SK-N-MC (cell line): ENCODE data around the gene ACBD3.
A peak's percentile ranks its signal among the peaks of the same experiment; 100 is the strongest.

Source experiments
- DNase-seq: peaks from one replicate; pipeline ENCODE4 v3.0.0-alpha.2; 2011; ENCODE audit warnings: low read depth, low spot score
- H3K27ac ChIP-seq: fragments of 200-600 bp; sonication (generic); 2 replicates; pipeline ENCODE4 v1.5.1; 2016; ENCODE audit warnings: mixed run types
- H3K36me3 ChIP-seq: fragments of 200-600 bp; sonication (generic); 2 replicates; pipeline ENCODE4 v1.6.1; 2017; ENCODE audit warnings: antibody characterized with exemption, low read length, mixed read lengths; ENCODE audit not compliant: insufficient read depth
- H3K4me3 ChIP-seq: fragments of 200-600 bp; sonication (generic); 2 replicates; pipeline ENCODE4 v1.5.1; 2016
- H3K9ac ChIP-seq: fragments of 200-600 bp; sonication (generic); 2 replicates; pipeline ENCODE4 v1.8.0; 2017; ENCODE audit warnings: mixed run types, mixed read lengths; ENCODE audit not compliant: insufficient read length
- H3K9me3 ChIP-seq: fragments of 200-600 bp; sonication (generic); 2 replicates; pipeline ENCODE4 v1.6.1; 2017; ENCODE audit warnings: low read depth, mild to moderate bottlenecking, antibody characterized with exemption, low read length, moderate library complexity, mixed read lengths
- EZH2 ChIP-seq: fragments of 200-600 bp; sonication (generic); IDR thresholded peaks from one replicate; pipeline ENCODE4 v1.6.1; 2017; ENCODE audit warnings: antibody characterized with exemption
- FOXP2 ChIP-seq: optimal IDR thresholded peaks from 2 replicates; pipeline ENCODE3; 2011; ENCODE audit warnings: mild to moderate bottlenecking, moderate library complexity; ENCODE audit not compliant: insufficient read depth; ENCODE audit errors: extremely low read length, control extremely low read depth
- POLR2AphosphoS5 ChIP-seq: IDR thresholded peaks from 2 replicates; pipeline ENCODE4 v1.6.1; 2012; ENCODE audit warnings: mild to moderate bottlenecking, low read depth, low read length, borderline replicate concordance

Gene ACBD3

DNA sequence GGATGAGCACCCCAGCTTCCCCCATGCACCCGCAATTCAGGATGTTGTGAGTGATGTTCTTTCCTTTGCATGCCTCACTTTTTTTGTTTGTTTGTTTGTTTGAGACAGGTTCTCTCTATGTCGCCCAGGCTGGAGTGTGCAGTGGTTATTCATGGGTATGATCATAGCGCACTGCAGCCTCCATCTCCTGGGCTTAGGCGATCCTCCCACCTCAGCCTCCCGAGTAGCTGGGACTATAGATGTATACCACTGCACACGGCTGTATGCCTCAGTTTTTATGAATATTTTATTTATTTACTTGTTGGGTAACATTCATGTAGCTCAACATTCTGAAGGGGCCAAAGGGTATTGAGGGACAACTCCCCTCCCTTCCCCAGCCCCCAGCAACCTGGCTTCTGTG, 69.2 kb downstream of the ACBD3 start:
- Histone ChIP-seq H3K9me3 (no peaks in the 10 kb centered on the region), H3K36me3 (no peaks in the 10 kb centered on the region), H3K27ac (no peak overlapping the region), H3K9ac (no peak overlapping the region), H3K4me3 (no peak overlapping the region)
- no peak for DNase-seq
- no peak for TF ChIP-seq EZH2
- TF ChIP-seq FOXP2: no peak
- TF ChIP-seq POLR2AphosphoS5: no peak

DNA sequence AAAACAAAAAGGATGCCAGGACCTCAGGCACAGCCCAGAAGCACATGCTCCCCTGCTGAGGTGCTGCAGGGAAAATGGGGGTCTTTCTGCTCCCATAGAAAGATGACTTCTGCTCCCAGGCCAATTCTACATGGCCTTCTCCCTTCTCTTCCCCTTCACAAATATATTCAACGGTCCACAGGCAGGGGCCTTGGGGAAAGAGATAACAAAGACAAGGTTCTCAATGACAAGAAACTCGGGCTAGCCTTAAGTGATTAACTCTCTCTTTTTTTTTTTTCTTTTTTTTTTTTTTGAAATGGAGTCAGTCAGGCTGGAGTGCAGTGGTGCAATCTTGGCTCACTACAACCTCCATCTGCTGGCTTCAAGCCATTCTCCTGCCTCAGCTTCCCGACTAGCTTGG, 69.9 kb downstream of the ACBD3 start:
- TF ChIP-seq EZH2: no peak
- no peak for TF ChIP-seq POLR2AphosphoS5
- no peak for TF ChIP-seq FOXP2
- no peaks in the 10 kb centered on the region for H3K9me3 ChIP-seq
- DNase-seq: no peak
- H3K4me3 ChIP-seq: no peak overlapping the region
- no peak overlapping the region for H3K9ac ChIP-seq
- H3K36me3 ChIP-seq: no peaks in the 10 kb centered on the region
- no peak overlapping the region for H3K27ac ChIP-seq

DNA sequence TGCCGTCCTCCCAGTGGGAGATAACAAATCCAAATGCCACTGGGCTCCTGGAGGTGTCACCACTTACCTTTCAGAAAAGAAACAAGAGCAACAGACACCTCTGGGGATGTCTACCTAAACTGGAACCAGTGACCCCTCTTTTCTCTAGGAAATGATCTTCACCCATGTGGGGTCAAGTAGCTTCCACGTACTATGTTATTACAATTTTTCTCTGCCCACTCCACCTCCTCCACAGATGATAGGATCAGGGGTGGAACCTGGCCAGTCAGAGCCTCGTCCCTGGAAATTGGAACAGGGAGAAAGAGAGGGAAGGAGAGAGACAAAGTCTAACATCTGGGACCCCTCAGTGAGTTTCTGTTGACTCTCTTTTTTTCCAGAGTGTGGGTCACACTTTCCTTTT, 73.9 kb downstream of the ACBD3 start:
- Histone ChIP-seq H3K36me3 (no peaks in the 10 kb centered on the region), H3K27ac (no peak overlapping the region), H3K4me3 (no peak overlapping the region), H3K9ac (no peak overlapping the region), H3K9me3 (no peaks in the 10 kb centered on the region)
- no peak for DNase-seq
- TF ChIP-seq EZH2: no peak
- TF ChIP-seq FOXP2: no peak
- TF ChIP-seq POLR2AphosphoS5: no peak

DNA sequence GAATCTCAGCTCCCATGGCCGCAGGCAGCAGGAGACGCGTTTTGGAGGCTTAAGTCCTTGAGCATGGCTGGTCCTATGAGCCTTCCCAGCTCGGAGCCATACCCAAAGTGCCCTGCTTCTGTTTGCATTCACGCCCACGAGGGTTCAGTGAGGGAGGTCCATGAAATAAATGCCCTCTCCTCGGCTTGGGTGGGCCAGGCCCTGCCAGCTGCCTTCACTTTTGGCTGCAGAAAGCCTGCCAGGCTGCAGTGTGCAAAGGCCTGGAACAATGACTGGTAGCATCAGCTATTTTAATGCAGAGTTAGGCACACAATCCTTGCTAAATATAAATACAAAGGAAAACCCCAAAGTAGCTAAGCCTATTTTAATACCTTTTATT, 74.7 kb downstream of the ACBD3 start:
- no peaks in the 10 kb centered on the region for H3K9me3 ChIP-seq
- H3K9ac ChIP-seq: no peak overlapping the region
- no peak overlapping the region for H3K4me3 ChIP-seq
- no peak overlapping the region for H3K27ac ChIP-seq
- TF ChIP-seq FOXP2: no peak
- no peak for TF ChIP-seq POLR2AphosphoS5
- TF ChIP-seq EZH2: no peak
- no peak for DNase-seq
- no peaks in the 10 kb centered on the region for H3K36me3 ChIP-seq

DNA sequence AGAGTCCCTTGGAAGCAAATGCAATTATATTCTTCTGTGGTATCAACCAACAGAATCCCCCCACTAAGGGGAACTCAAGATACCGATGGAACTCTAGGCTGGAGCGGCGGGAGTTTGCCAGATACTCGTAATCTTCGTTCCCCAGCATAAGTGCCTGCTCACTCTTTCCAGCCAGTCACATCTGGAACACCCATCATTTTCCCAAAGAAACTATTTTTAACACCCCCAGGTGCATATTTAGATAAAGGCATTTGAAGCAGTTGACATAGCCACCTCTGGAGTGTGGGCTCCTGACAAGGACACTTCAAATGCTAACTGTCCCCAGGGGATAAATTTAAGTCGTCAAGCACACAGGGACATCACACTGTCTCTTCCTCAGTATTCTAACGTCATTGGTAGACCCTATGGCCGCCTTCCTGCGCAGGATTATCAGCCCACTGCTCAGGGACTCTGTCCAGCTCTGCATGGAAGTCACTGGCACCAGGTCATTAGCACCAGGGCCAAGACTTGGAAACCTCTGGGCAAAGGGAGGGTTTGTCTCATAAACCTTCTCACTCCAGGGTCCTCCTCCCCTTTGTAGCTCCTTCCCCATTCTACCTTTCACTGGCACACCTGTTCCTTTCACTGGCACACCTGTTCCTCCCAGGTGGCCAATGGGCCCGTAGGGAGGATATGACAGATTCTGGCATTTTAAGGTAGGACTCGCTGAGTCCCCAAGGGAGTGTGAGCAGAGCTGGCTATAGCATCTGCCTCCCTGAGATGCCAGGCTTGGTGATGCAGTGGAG, 75.3 kb downstream of the ACBD3 start:
- Histone ChIP-seq H3K4me3 (peak overlapping the region; percentile 91), H3K9me3 (no peaks in the 10 kb centered on the region), H3K27ac (no peak overlapping the region), H3K9ac (no peak overlapping the region), H3K36me3 (no peaks in the 10 kb centered on the region)
- no peak for DNase-seq
- TF ChIP-seq POLR2AphosphoS5: no peak
- no peak for TF ChIP-seq FOXP2
- no peak for TF ChIP-seq EZH2

DNA sequence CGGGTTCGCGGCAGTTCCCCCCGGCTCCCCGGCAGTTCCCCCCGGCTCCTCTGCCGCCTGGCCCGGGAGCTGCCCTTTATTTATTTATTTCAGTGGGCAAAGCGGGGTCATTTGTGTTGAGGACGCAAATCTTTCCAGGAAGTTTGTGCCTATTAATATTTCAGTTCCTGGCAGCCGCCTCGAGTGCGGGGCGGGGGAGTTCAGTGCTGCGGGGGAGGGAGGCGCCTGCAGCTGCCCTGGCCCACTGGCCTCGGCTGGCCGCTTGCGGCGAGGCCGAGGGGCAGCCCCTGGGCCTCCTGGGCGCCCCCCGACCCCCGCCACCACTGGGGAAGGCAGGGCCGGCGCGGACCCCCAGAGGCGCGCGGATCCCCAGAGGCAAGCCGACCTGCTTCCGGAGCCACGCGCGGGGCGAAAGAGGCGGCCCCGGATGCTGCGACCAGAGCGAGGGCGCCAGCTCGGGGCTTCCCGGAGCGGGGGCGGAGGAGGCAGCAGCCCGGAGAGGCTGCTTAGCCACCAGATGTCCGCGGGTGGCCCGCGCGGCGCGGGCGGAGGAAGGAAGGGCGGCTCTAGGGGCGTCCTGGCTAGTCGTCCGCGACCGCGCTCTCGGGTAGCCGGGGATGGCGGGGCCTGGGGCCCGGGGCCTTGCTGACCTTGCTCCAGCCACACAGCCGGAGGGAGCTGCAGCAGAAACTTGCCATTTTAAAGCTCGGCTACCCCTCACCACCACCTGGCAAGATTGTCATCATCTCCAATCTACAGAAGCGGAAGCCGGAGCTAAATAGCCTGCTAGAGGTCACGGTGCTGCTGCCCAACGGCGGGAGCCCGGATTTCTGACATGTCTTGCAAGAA, 76.1 kb downstream of the ACBD3 start:
- Histone ChIP-seq H3K4me3 (peak overlapping the region; percentile 91), H3K27ac (peak overlapping the region; percentile 16), H3K9me3 (no peaks in the 10 kb centered on the region), H3K36me3 (no peaks in the 10 kb centered on the region), H3K9ac (peak overlapping the region; percentile 84)
- DNase-seq: no peak
- TF ChIP-seq EZH2 (no peak), POLR2AphosphoS5 (no peak), FOXP2 (no peak)

DNA sequence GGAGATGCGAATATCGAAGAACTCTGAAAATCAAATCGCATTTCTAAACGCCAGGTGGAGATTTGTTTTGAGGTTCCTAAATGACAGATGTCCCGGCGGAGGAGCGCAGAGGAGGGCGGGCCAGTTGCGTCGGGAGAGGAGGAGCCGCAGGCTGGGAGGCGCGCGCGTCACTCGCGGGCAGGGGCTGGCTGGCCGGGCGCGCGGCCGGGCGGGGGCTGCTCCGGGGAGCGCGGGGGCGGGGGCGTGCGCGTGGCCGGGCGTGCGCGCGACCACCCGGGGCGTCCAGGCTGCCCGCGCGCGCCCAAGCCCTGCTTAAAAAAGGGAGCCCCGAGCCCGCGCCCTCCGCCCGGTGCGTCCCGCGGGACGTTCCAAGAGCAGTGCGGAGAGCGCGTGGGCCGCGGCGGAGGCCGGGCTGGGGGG, 76.7 kb downstream of the ACBD3 start:
- DNase-seq: no peak
- no peaks in the 10 kb centered on the region for H3K36me3 ChIP-seq
- no peaks in the 10 kb centered on the region for H3K9me3 ChIP-seq
- H3K27ac ChIP-seq: peak overlapping the region; percentile 38; the same call in 1 of the 2 replicates
- peak overlapping the region; percentile 84 for H3K9ac ChIP-seq
- H3K4me3 ChIP-seq: peak overlapping the region; percentile 91
- TF ChIP-seq POLR2AphosphoS5: peak; percentile 29; the same call in 1 of the 2 replicates
- no peak for TF ChIP-seq FOXP2
